Colonic mucosa (tissue), 4 donors: Measurements from ENCODE around the gene CORO2B. TPM values are rescaled to one million over a fixed set of nuclear protein-coding genes. Genes with fewer than 3 reads are reported as not detected.

ENCODE experiments used
- DNase-seq: peaks from one replicate; pipeline ENCODE4 v3.0.0-alpha.2; 2020
- H3K27ac ChIP-seq: fragments of 200-600 bp; one replicate; pipeline ENCODE4 v1.8.0; 2021
- H3K27me3 ChIP-seq: fragments of 200-600 bp; one replicate; pipeline ENCODE4 v1.8.0; 2021
- H3K36me3 ChIP-seq: fragments of 200-600 bp; one replicate; pipeline ENCODE4 v1.8.0; 2021
- H3K4me1 ChIP-seq: fragments of 200-600 bp; one replicate; pipeline ENCODE4 v1.8.0; 2021; ENCODE audit warnings: mild to moderate bottlenecking
- H3K4me3 ChIP-seq: fragments of 200-600 bp; one replicate; pipeline ENCODE4 v1.8.0; 2021
- H3K9ac ChIP-seq, 2 donors: one replicate each; pipeline ENCODE4 v1.7.0; 2013; ENCODE audit warnings: control low read depth in 2 of 2, low read depth in 2 of 2, low read length in 2 of 2
- H3K9me3 ChIP-seq: fragments of 200-600 bp; one replicate; pipeline ENCODE4 v1.8.0; 2021
- CTCF ChIP-seq: fragments of 200-600 bp; IDR thresholded peaks from one replicate; pipeline ENCODE4 v1.8.0; 2022; ENCODE audit warnings: antibody characterized with exemption, mild to moderate bottlenecking
- intact Hi-C: fragments of 100-400 bp; cut with DNase I; formaldehyde crosslinking; loops from one replicate; pipeline ENCODE4 v1.14.1; 2022
- total RNA-seq, 2 donors: library from RNA; stranded (reverse); fragmentation: NEBNext Ultra II Directional in 1 of 2; extraction: Animal tissue kit (Norgen Biotek cat#: 25700) in 1 of 2; gene quantifications; one replicate each; pipeline ENCODE4 v1.2.1, GENCODE V29; 2021
- donor health status: healthy.
- donor health status: DM: no; HTN: no; CAD: no.
- donor health status: DM: no; HTN: no; CAD: no.

CORO2B gene
- total RNA-seq, 2 donors from 2014 or later = 0.77 to 1.2 TPM

GRCh38 chr15:68552344-68552743 lies 26.4 kb upstream of the CORO2B start:
- Histone ChIP-seq H3K27me3 (no peaks in the 10 kb centered on the region), H3K9ac (no peak overlapping the region), H3K4me1 (no peaks in the 10 kb centered on the region), H3K4me3 (no peak overlapping the region), H3K9me3 (no peaks in the 10 kb centered on the region), H3K36me3 (no peaks in the 10 kb centered on the region), H3K27ac (no peak overlapping the region)
- no peak for DNase-seq
- intact Hi-C loops = loop anchor here (5.0 kb wide), 2 partner anchors 325 to 370 kb away; no protein-coding TSS in a partner anchor
- no peak for TF ChIP-seq CTCF

- no peak for TF ChIP-seq CTCF
- intact Hi-C loops = loop anchor here (5.0 kb wide), 2 partner anchors 325 to 370 kb away; no protein-coding TSS in a partner anchor
- H3K27ac ChIP-seq = no peak overlapping the region
- no peaks in the 10 kb centered on the region for H3K36me3 ChIP-seq
- H3K4me3 ChIP-seq = no peak overlapping the region
- H3K9me3 ChIP-seq = no peaks in the 10 kb centered on the region
- DNase-seq = peak; percentile 14
- no peak overlapping the region for H3K9ac ChIP-seq
- no peaks in the 10 kb centered on the region for H3K27me3 ChIP-seq
- no peaks in the 10 kb centered on the region for H3K4me1 ChIP-seq
These were observed 26.0 kb upstream of the CORO2B start for GRCh38 chr15:68552773-68553172.

GRCh38 chr15:68553314-68553993 lies 25.3 kb upstream of the CORO2B start:
- Histone ChIP-seq H3K27ac (no peak overlapping the region), H3K4me1 (no peaks in the 10 kb centered on the region), H3K27me3 (no peaks in the 10 kb centered on the region), H3K9ac (no peak overlapping the region), H3K9me3 (no peaks in the 10 kb centered on the region), H3K4me3 (no peak overlapping the region), H3K36me3 (no peaks in the 10 kb centered on the region)
- intact Hi-C loops = loop anchor here (5.0 kb wide), 2 partner anchors 324 to 369 kb away; no protein-coding TSS in a partner anchor
- DNase-seq = no peak
- TF ChIP-seq CTCF = no peak

GRCh38 chr15:68553994-68554720 lies 24.6 kb upstream of the CORO2B start:
- H3K27ac ChIP-seq = no peak overlapping the region
- TF ChIP-seq CTCF = peak; percentile 74
- no peak overlapping the region for H3K9ac ChIP-seq
- no peaks in the 10 kb centered on the region for H3K36me3 ChIP-seq
- no peaks in the 10 kb centered on the region for H3K4me1 ChIP-seq
- no peak overlapping the region for H3K4me3 ChIP-seq
- intact Hi-C loops = loop anchor here (2.0 to 5.0 kb wide), 3 partner anchors 121 to 368 kb away; no protein-coding TSS in a partner anchor
- H3K27me3 ChIP-seq = peaks cover 6% of the 10 kb centered on the region
- no peaks in the 10 kb centered on the region for H3K9me3 ChIP-seq
- peak; percentile 77 for DNase-seq

- no peak overlapping the region for H3K9ac ChIP-seq
- intact Hi-C loops = loop anchor here (2.0 to 5.0 kb wide), 4 partner anchors 97 to 367 kb away; no protein-coding TSS in a partner anchor
- no peaks in the 10 kb centered on the region for H3K4me1 ChIP-seq
- no peak for DNase-seq
- H3K4me3 ChIP-seq = no peak overlapping the region
- H3K36me3 ChIP-seq = no peaks in the 10 kb centered on the region
- H3K27me3 ChIP-seq = peaks cover 14% of the 10 kb centered on the region
- no peaks in the 10 kb centered on the region for H3K9me3 ChIP-seq
- TF ChIP-seq CTCF = no peak
- H3K27ac ChIP-seq = no peak overlapping the region
These were observed 23.8 kb upstream of the CORO2B start for GRCh38 chr15:68554721-68555678.
